IMR-90 (cell line): ENCODE results near the gene LTO1. TPM values are rescaled to one million over a fixed set of nuclear protein-coding genes. Genes with fewer than 3 reads are reported as not detected.

Source experiments
- ATAC-seq: fragments of 200-7000 bp; cut with Tn5 transposase; 2 replicates; pipeline ENCODE4 v1.9.1; 2020; ENCODE audit warnings: low read depth, mild to moderate bottlenecking, moderate library complexity
- BruUV-seq: library from RNA; stranded (reverse); fragments of 400-500 nt; replicated peaks from 2 replicates; lab custom pipeline; 2021; lab: Mats Ljungman, UMichigan
- CTCF ChIA-PET: fragments of 300-600 bp; formaldehyde crosslinking; extraction: SDS; loops from one replicate; lab custom pipeline; 2021; ENCODE audit warnings: antibody characterized with exemption; lab: Yijun Ruan, JAX
- POLR2A ChIA-PET: fragments of 300-600 bp; sonication (Branson Sonifier 250); formaldehyde crosslinking; loops from one replicate; lab custom pipeline; 2022; ENCODE audit warnings: antibody characterized with exemption; ENCODE audit not compliant: unreplicated experiment; lab: Charles Lee
- DNase-seq: peaks from one replicate; pipeline ENCODE4 v3.0.0; 2013
- H2AFZ ChIP-seq: replicated peaks from 2 replicates; pipeline ENCODE3; 2013; ENCODE audit warnings: low read length, mild to moderate bottlenecking; ENCODE audit not compliant: poor library complexity
- H2AK5ac ChIP-seq: 2 replicates; pipeline ENCODE4 v1.6.1; 2013; ENCODE audit warnings: low read depth, low read length, inconsistent platforms
- H2AK9ac ChIP-seq: replicated peaks from 2 replicates; pipeline ENCODE3; 2013; ENCODE audit warnings: mild to moderate bottlenecking, low read depth, low read length, moderate library complexity; ENCODE audit not compliant: poor library complexity
- H2BK120ac ChIP-seq: 2 replicates; pipeline ENCODE4 v1.6.1; 2013; ENCODE audit warnings: low read depth, low read length, inconsistent platforms
- H2BK15ac ChIP-seq: 3 replicates; pipeline ENCODE4 v1.6.1; 2013; ENCODE audit warnings: low read depth, low read length, inconsistent platforms
- H2BK20ac ChIP-seq: 2 replicates; pipeline ENCODE4 v1.6.1; 2013; ENCODE audit warnings: low read depth, mild to moderate bottlenecking, inconsistent platforms, low read length, moderate library complexity
- H2BK5ac ChIP-seq: 2 replicates; pipeline ENCODE4 v1.6.1; 2013; ENCODE audit warnings: mild to moderate bottlenecking, low read depth, low read length, inconsistent platforms; ENCODE audit not compliant: poor library complexity, severe bottlenecking
- H3K14ac ChIP-seq: replicated peaks from 2 replicates; pipeline ENCODE4 v1.6.1; 2013; ENCODE audit warnings: low read depth, low read length, inconsistent platforms
- H3K18ac ChIP-seq: 2 replicates; pipeline ENCODE4 v1.6.1; 2013; ENCODE audit warnings: low read depth, low read length, control low read depth
- H3K23ac ChIP-seq: 2 replicates; pipeline ENCODE4 v1.6.1; 2013; ENCODE audit warnings: low read depth, low read length, inconsistent platforms
- H3K27ac ChIP-seq: 2 replicates; pipeline ENCODE4 v1.5.1; 2013; ENCODE audit warnings: mild to moderate bottlenecking, control low read depth, low read length; ENCODE audit not compliant: insufficient read depth
- H3K27me3 ChIP-seq: 2 replicates; pipeline ENCODE4 v1.6.1; 2013; ENCODE audit warnings: low read length; ENCODE audit not compliant: control insufficient read depth, insufficient read depth
- H3K36me3 ChIP-seq: 2 replicates; pipeline ENCODE4 v1.6.1; 2013; ENCODE audit warnings: low read length, mixed read lengths; ENCODE audit not compliant: control insufficient read depth, insufficient read depth
- H3K4ac ChIP-seq: 2 replicates; pipeline ENCODE4 v1.6.1; 2013; ENCODE audit warnings: low read depth, low read length, inconsistent platforms
- H3K4me1 ChIP-seq: 2 replicates; pipeline ENCODE4 v1.6.1; 2013; ENCODE audit warnings: low read length, mixed read lengths; ENCODE audit not compliant: control insufficient read depth, insufficient read depth
- H3K4me2 ChIP-seq: 2 replicates; pipeline ENCODE4 v1.6.1; 2013; ENCODE audit warnings: low read depth, mild to moderate bottlenecking, control low read depth, low read length, moderate library complexity
- H3K4me3 ChIP-seq: 2 replicates; pipeline ENCODE4 v1.5.1; 2013; ENCODE audit warnings: low read depth, mild to moderate bottlenecking, control low read depth, low read length, moderate library complexity; ENCODE audit not compliant: insufficient read depth
- H3K56ac ChIP-seq: 2 replicates; pipeline ENCODE4 v1.6.1; 2013; ENCODE audit warnings: low read length, inconsistent platforms; ENCODE audit not compliant: insufficient read depth; ENCODE audit errors: extremely low read depth
- H3K79me1 ChIP-seq, 2 experiments: 2 replicates each; pipeline ENCODE4 v1.6.1; 2013; ENCODE audit warnings: low read length in 2 of 2, inconsistent platforms in 1 of 2, low read depth in 1 of 2
- H3K9ac ChIP-seq: 2 replicates; pipeline ENCODE4 v1.6.1; 2013; ENCODE audit warnings: low read depth, low read length, control low read depth
- H3K9me1 ChIP-seq: 2 replicates; pipeline ENCODE4 v1.6.1; 2013; ENCODE audit warnings: low read length, inconsistent platforms; ENCODE audit not compliant: insufficient read depth
- H3K9me3 ChIP-seq: 2 replicates; pipeline ENCODE4 v1.6.1; 2013; ENCODE audit warnings: low read length; ENCODE audit not compliant: control insufficient read depth, insufficient read depth
- H4K20me1 ChIP-seq: 2 replicates; pipeline ENCODE4 v1.6.1; 2013; ENCODE audit warnings: low read length, inconsistent platforms; ENCODE audit not compliant: insufficient read depth
- H4K5ac ChIP-seq: 2 replicates; pipeline ENCODE4 v1.6.1; 2013; ENCODE audit warnings: mild to moderate bottlenecking, low read depth, low read length, control low read depth
- H4K8ac ChIP-seq, 2 experiments: 2 replicates each; pipeline ENCODE4 v1.6.1; 2013; ENCODE audit warnings: low read depth in 2 of 2, low read length in 2 of 2, control low read depth in 1 of 2, inconsistent platforms in 1 of 2
- H4K91ac ChIP-seq: 2 replicates; pipeline ENCODE4 v1.6.1; 2013; ENCODE audit warnings: low read depth, low read length, inconsistent platforms; ENCODE audit not compliant: insufficient read depth
- RFX5 ChIP-seq: IDR thresholded peaks from 2 replicates; pipeline ENCODE4 v1.8.0; 2012; ENCODE audit warnings: low read depth, mild to moderate bottlenecking, low read length, moderate library complexity
- WGBS, 2 experiments: methylation state at CpG; one replicate each; pipeline versions ENCODE4 v1.1.5 to v1.1.7; 2013; ENCODE audit warnings: missing lambda C conversion rate in 2 of 2; ENCODE audit not compliant: insufficient read length in 1 of 2; ENCODE audit errors: extremely low coverage in 2 of 2; 5-methylcytosine and 5-hydroxymethylcytosine counted together
- dilution Hi-C: fragments of 300-500 bp; cut with HindIII; formaldehyde crosslinking; loops from one replicate; pipeline ENCODE4 v1.14.3; 2018; ENCODE audit warnings: low sequenced_read_pairs; ENCODE audit not compliant: unreplicated experiment
- in situ Hi-C: fragments of 300-500 bp; cut with MboI; formaldehyde crosslinking; loops from 3 replicates; pipeline ENCODE4 v1.14.3; 2019; ENCODE audit warnings: low sequenced_read_pairs, inconsistent platforms, mixed read lengths
- intact Hi-C: fragments of 100-400 bp; cut with micrococcal nuclease; formaldehyde crosslinking; loops from 2 replicates; pipeline ENCODE4 v1.10.0; 2022
- polyA plus RNA-seq, 3 experiments: library from polyadenylated mRNA; depleted of rRNA; stranded (reverse); fragments of >200 nt; gene quantifications; 2 replicates each; pipeline ENCODE4 v1.2.3, GENCODE V29; 2012; ENCODE audit warnings: low replicate concordance in 1 of 3
- total RNA-seq: library from RNA; depleted of rRNA; stranded (reverse); fragments of >200 nt; gene quantifications from 2 replicates; pipeline ENCODE4 v1.2.3, GENCODE V29; 2012

Gene LTO1
- total and polyA plus RNA-seq, 2 of the 4 experiments (the other 2 are of a cell fraction), result 8.2 to 23.5 TPM

DNA sequence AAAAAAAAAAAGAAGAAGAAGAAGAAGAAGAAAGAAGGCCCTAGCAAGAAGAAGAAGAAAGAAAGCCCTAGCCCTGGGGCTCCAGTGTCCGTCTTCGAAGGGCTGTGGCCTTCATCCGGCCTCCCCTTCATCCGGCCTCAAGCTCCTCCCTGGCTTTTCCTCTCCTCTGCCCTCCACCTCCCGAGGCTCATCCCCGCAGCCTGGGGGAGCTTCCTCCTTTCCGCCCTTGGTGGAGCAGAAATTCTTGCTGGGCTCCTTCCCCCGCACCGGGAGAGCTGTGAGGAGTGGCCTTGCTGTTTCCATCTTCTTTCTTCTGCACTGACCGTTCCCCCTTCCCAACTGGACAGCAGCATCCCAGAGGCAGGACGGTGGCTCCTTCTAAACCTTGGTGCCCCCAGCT lies 9.5 kb upstream of the LTO1 start:
- no peak for DNase-seq
- H3K36me3 ChIP-seq, result no peaks in the 10 kb centered on the region
- no peak overlapping the region for H3K4me2 ChIP-seq
- H2AK9ac ChIP-seq, result no peak overlapping the region
- no peak overlapping the region for H3K23ac ChIP-seq
- dilution Hi-C loops, result no loop called here
- WGBS, 2 experiments, result 71% methylated on average over 4 of the region's 11 CpGs; no CpG with 5 or more reads in 1 of the 2 experiments
- ATAC-seq, result no peak
- no peak overlapping the region for H2BK15ac ChIP-seq
- H3K14ac ChIP-seq, result no peak overlapping the region
- no TSS peak for BruUV-seq
- no peak overlapping the region for H2AK5ac ChIP-seq
- no peak overlapping the region for H3K27ac ChIP-seq
- H3K9ac ChIP-seq, result no peak overlapping the region
- TF ChIP-seq RFX5, result no peak
- H3K27me3 ChIP-seq, result peaks cover 3% of the 10 kb centered on the region; the same call in 1 of the 2 replicates
- no peak overlapping the region for H4K5ac ChIP-seq
- no peak overlapping the region for H2BK20ac ChIP-seq
- no peak overlapping the region for H4K91ac ChIP-seq
- in situ Hi-C loops, result loop anchor here (5.0 kb wide), 2 partner anchors 208 to 513 kb away; no protein-coding TSS in a partner anchor
- no peak overlapping the region for H2BK5ac ChIP-seq
- H2AFZ ChIP-seq, result no peak overlapping the region
- H3K4me3 ChIP-seq, result no peak overlapping the region
- H4K20me1 ChIP-seq, result 0 out of 2 replicates have a peak, but pooled peaks cover 4% of the 10 kb centered on the region
- no peak overlapping the region for H4K8ac ChIP-seq
- intact Hi-C loops, result loop anchor here (2.0 kb wide), 1 partner anchor 512 kb away; no protein-coding TSS in a partner anchor
- no peak overlapping the region for H3K56ac ChIP-seq
- CTCF ChIA-PET, result no interaction called here
- H3K9me3 ChIP-seq, result 0 out of 2 replicates have a peak, but pooled peaks cover 2% of the 10 kb centered on the region
- no peaks in the 10 kb centered on the region for H3K4me1 ChIP-seq
- no peak overlapping the region for H3K4ac ChIP-seq
- POLR2A ChIA-PET, result no interaction called here
- no peak overlapping the region for H3K18ac ChIP-seq
- no peaks in the 10 kb centered on the region for H3K9me1 ChIP-seq
- no peaks in the 10 kb centered on the region for H3K79me1 ChIP-seq
- H2BK120ac ChIP-seq, result no peak overlapping the region
